Uterus (tissue), 2 donors: ENCODE results near the gene ASIC3.

Experiments used
- CTCF ChIP-seq, 4 experiments: fragments of 200-600 bp in 2 of 4; fragments of 450-650 bp in 2 of 4; sonication (generic) in 2 of 4; IDR thresholded peaks; one replicate each; pipeline ENCODE4 v1.5.1; 2016 to 2019; ENCODE audit warnings: antibody characterized with exemption in 4 of 4, mild to moderate bottlenecking in 2 of 4, moderate library complexity in 1 of 4
- POLR2A ChIP-seq, 2 donors: fragments of 450-650 bp; IDR thresholded peaks; one replicate each; pipeline ENCODE4 v1.6.1; 2016; ENCODE audit warnings: antibody characterized with exemption in 2 of 2, mild to moderate bottlenecking in 1 of 2, moderate library complexity in 1 of 2

DNA sequence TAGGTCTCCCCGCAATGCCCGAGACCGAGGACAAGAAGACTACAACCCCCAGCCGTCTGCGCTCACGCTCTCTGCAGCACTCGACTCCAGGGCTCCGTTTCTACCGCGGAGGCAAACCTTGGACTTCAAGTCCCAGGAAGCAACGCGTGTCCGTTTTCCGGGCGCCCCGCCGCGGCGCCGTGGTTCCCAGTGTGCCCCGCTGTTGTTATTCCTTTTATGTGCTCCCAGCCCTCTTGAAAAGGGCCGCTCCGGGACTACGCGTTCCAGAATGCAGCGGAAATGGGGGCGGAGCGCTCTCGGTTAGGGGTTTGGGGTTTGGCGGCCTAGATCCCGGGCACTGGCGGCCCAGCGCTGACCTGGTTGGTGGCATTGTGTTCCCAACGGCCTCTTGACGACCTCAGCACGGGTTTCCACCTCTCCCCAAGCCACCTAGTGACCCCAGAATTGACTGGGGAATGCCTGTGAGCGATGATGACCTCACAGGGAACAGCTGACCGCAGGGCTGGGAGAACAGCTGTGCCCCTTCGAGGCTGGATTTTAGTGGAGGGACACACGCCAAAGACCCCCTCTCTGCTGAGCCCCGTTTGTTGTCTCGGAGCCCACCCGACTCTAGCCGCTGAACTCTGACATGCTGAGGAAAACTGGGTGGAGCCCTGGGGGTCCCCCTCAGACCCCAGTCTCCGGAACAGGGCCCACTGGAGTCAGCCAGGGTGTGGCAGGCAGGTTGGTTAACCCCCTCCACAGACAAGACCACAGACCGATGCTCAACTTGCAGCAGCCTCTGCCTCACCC is 9.9 kb downstream of the ASIC3 start:
- TF ChIP-seq CTCF (IDR thresholded peaks at IDR 0.05): peak in 2 of 4 experiments; percentile 2 to 15
- peak; percentile 83 to 96 for TF ChIP-seq POLR2A (IDR thresholded peaks at IDR 0.05)
